ENCODE measurements around the gene PTPRC.

Gene PTPRC

GRCh38 chr1:198617406-198617805 lies 21.4 kb upstream of the PTPRC start:
- H3K9me3 ChIP-seq (ENCODE audit: control insufficient read depth, low read length) = no peaks in the 10 kb centered on the region
- no peaks in the 10 kb centered on the region for H3K27me3 ChIP-seq (ENCODE audit: control insufficient read depth in 1 of 2, insufficient read depth in 1 of 2, low read length in 2 of 2)
- H2BK15ac ChIP-seq (ENCODE audit: low read depth, poor library complexity, severe bottlenecking) = no peak overlapping the region
- H3K4me2 ChIP-seq (ENCODE audit: low read length, poor library complexity, severe bottlenecking) = no peak overlapping the region
- H3K4me1 ChIP-seq (ENCODE audit: control insufficient read depth, insufficient read depth, low read depth, low read length) = no peaks in the 10 kb centered on the region
- no peak overlapping the region for H3K27ac ChIP-seq (ENCODE audit: low read length, poor library complexity, severe bottlenecking)
- no peak overlapping the region for H4K8ac ChIP-seq (ENCODE audit: low read length)
- no peak overlapping the region for H4K91ac ChIP-seq (ENCODE audit: low read length)
- no peak overlapping the region for H3K18ac ChIP-seq (ENCODE audit: low read depth in 1 of 2, low read length in 2 of 2)
- no peak overlapping the region for H2BK120ac ChIP-seq (ENCODE audit: low read depth, low read length)
- no peak overlapping the region for H2AK5ac ChIP-seq (ENCODE audit: low read length, severe bottlenecking)
- H3K36me3 ChIP-seq (ENCODE audit: control insufficient read depth in 1 of 2, insufficient read depth in 2 of 2, low read depth in 1 of 2, low read length in 2 of 2) = no peaks in the 10 kb centered on the region
- no peak overlapping the region for H3K9ac ChIP-seq (ENCODE audit: low read length)
- H2BK5ac ChIP-seq (ENCODE audit: low read depth, low read length, poor library complexity, severe bottlenecking) = no peak overlapping the region
- no peak overlapping the region for H3K14ac ChIP-seq (ENCODE audit: low read length in 2 of 2)
- H2AFZ ChIP-seq (ENCODE audit: low read depth, low read length) = no peak overlapping the region
- H3K79me1 ChIP-seq (replicated peaks; ENCODE audit: low read length, poor library complexity, severe bottlenecking) = no peaks in the 10 kb centered on the region
- no peak overlapping the region for H2BK12ac ChIP-seq (ENCODE audit: low read length in 2 of 2)
- H3K4me3 ChIP-seq (ENCODE audit: insufficient read depth in 1 of 2, low read depth in 1 of 2, low read length in 2 of 2) = no peak overlapping the region
- no peak for DNase-seq
- H3K4ac ChIP-seq (ENCODE audit: low read depth in 1 of 2, low read length in 2 of 2) = no peak overlapping the region
- no peak overlapping the region for H3K23ac ChIP-seq (ENCODE audit: low read length in 2 of 2)

- Histone ChIP-seq H3K4me2 (ENCODE audit: low read length, poor library complexity, severe bottlenecking) (no peak overlapping the region), H2AFZ (ENCODE audit: low read depth, low read length) (no peak overlapping the region), H3K27me3 (ENCODE audit: control insufficient read depth in 1 of 2, insufficient read depth in 1 of 2, low read length in 2 of 2) (no peaks in the 10 kb centered on the region), H3K36me3 (ENCODE audit: control insufficient read depth in 1 of 2, insufficient read depth in 2 of 2, low read depth in 1 of 2, low read length in 2 of 2) (no peaks in the 10 kb centered on the region), H2BK15ac (ENCODE audit: low read depth, poor library complexity, severe bottlenecking) (no peak overlapping the region), H2BK5ac (ENCODE audit: low read depth, low read length, poor library complexity, severe bottlenecking) (no peak overlapping the region), H2BK12ac (ENCODE audit: low read length in 2 of 2) (no peak overlapping the region), H3K9ac (ENCODE audit: low read length) (no peak overlapping the region), H3K4me1 (ENCODE audit: control insufficient read depth, insufficient read depth, low read depth, low read length) (no peaks in the 10 kb centered on the region), H3K4ac (ENCODE audit: low read depth in 1 of 2, low read length in 2 of 2) (no peak overlapping the region), H4K8ac (ENCODE audit: low read length) (no peak overlapping the region), H3K79me1 (replicated peaks; ENCODE audit: low read length, poor library complexity, severe bottlenecking) (no peaks in the 10 kb centered on the region), H3K27ac (ENCODE audit: low read length, poor library complexity, severe bottlenecking) (no peak overlapping the region), H3K9me3 (ENCODE audit: control insufficient read depth, low read length) (no peaks in the 10 kb centered on the region), H3K14ac (ENCODE audit: low read length in 2 of 2) (no peak overlapping the region), H3K4me3 (ENCODE audit: insufficient read depth in 1 of 2, low read depth in 1 of 2, low read length in 2 of 2) (no peak overlapping the region), H3K23ac (ENCODE audit: low read length in 2 of 2) (no peak overlapping the region), H3K18ac (ENCODE audit: low read depth in 1 of 2, low read length in 2 of 2) (no peak overlapping the region), H4K91ac (ENCODE audit: low read length) (no peak overlapping the region), H2AK5ac (ENCODE audit: low read length, severe bottlenecking) (no peak overlapping the region), H2BK120ac (ENCODE audit: low read depth, low read length) (no peak overlapping the region)
- WGBS = 89% methylated on average over 5 of the region's 5 CpGs
- no peak for DNase-seq
Measured at GRCh38 chr1:198619375-198620140, 19.3 kb upstream of the PTPRC start.

GRCh38 chr1:198620218-198620617 lies 18.6 kb upstream of the PTPRC start:
- H2BK120ac ChIP-seq (ENCODE audit: low read depth, low read length) = no peak overlapping the region
- no peak overlapping the region for H3K27ac ChIP-seq (ENCODE audit: low read length, poor library complexity, severe bottlenecking)
- H2BK5ac ChIP-seq (ENCODE audit: low read depth, low read length, poor library complexity, severe bottlenecking) = no peak overlapping the region
- H3K9ac ChIP-seq (ENCODE audit: low read length) = no peak overlapping the region
- no peak overlapping the region for H3K23ac ChIP-seq (ENCODE audit: low read length in 2 of 2)
- H2AK5ac ChIP-seq (ENCODE audit: low read length, severe bottlenecking) = no peak overlapping the region
- DNase-seq = no peak
- H3K4me3 ChIP-seq (ENCODE audit: insufficient read depth in 1 of 2, low read depth in 1 of 2, low read length in 2 of 2) = no peak overlapping the region
- no peak overlapping the region for H3K14ac ChIP-seq (ENCODE audit: low read length in 2 of 2)
- no peaks in the 10 kb centered on the region for H3K4me1 ChIP-seq (ENCODE audit: control insufficient read depth, insufficient read depth, low read depth, low read length)
- H2AFZ ChIP-seq (ENCODE audit: low read depth, low read length) = no peak overlapping the region
- no peak overlapping the region for H2BK12ac ChIP-seq (ENCODE audit: low read length in 2 of 2)
- no peaks in the 10 kb centered on the region for H3K36me3 ChIP-seq (ENCODE audit: control insufficient read depth in 1 of 2, insufficient read depth in 2 of 2, low read depth in 1 of 2, low read length in 2 of 2)
- WGBS = no CpG with 5 or more reads among the region's 3 CpGs
- no peaks in the 10 kb centered on the region for H3K79me1 ChIP-seq (replicated peaks; ENCODE audit: low read length, poor library complexity, severe bottlenecking)
- H4K8ac ChIP-seq (ENCODE audit: low read length) = no peak overlapping the region
- no peaks in the 10 kb centered on the region for H3K27me3 ChIP-seq (ENCODE audit: control insufficient read depth in 1 of 2, insufficient read depth in 1 of 2, low read length in 2 of 2)
- H3K4me2 ChIP-seq (ENCODE audit: low read length, poor library complexity, severe bottlenecking) = no peak overlapping the region
- no peak overlapping the region for H3K4ac ChIP-seq (ENCODE audit: low read depth in 1 of 2, low read length in 2 of 2)
- no peaks in the 10 kb centered on the region for H3K9me3 ChIP-seq (ENCODE audit: control insufficient read depth, low read length)
- no peak overlapping the region for H4K91ac ChIP-seq (ENCODE audit: low read length)
- no peak overlapping the region for H2BK15ac ChIP-seq (ENCODE audit: low read depth, poor library complexity, severe bottlenecking)
- H3K18ac ChIP-seq (ENCODE audit: low read depth in 1 of 2, low read length in 2 of 2) = no peak overlapping the region

DNA sequence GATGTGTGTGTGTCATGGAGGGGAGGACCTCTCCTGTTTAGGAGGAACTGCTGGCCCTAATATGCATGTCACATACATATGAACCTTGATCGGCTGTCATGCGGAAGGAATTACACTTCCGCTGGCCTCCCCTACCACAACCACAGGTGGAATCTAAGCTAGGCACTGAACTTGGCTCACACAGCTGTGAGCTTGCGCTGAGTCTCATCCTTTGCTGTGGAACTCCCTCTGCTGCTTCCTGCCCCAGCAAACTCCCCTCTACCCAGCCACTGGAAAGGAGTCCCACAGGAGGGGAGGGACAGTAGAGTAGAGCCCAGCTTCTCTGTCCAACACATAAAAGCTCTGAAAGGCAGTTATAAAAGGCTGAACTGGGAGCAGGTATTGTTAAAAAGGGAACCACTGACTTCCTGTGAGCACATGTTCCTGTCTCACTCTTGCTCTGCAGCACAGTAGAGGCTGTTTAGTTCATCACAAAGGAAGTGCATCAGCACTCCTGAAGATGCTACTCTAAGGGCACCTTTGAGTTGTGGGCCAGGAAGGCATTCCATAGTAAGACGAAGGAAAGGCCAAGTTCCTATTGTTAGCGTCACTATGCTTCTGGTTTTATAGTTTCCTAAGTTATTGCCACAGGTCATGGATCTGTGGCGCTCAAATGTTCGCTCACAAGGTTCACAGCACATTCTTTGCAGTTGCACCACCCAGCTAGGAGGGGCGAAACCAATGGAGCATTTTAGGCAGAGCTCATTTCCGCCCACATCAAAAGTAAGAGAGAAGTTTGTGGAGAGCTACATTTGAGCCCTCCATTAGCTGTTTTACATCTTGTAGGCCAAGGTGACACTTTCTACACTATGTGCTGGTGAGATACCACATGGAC lies 17.7 kb upstream of the PTPRC start:
- H4K91ac ChIP-seq (ENCODE audit: low read length) = no peak overlapping the region
- H3K14ac ChIP-seq (ENCODE audit: low read length in 2 of 2) = no peak overlapping the region
- no peak overlapping the region for H3K18ac ChIP-seq (ENCODE audit: low read depth in 1 of 2, low read length in 2 of 2)
- no peaks in the 10 kb centered on the region for H3K4me1 ChIP-seq (ENCODE audit: control insufficient read depth, insufficient read depth, low read depth, low read length)
- no peak overlapping the region for H2BK15ac ChIP-seq (ENCODE audit: low read depth, poor library complexity, severe bottlenecking)
- H2BK120ac ChIP-seq (ENCODE audit: low read depth, low read length) = no peak overlapping the region
- no peak overlapping the region for H3K27ac ChIP-seq (ENCODE audit: low read length, poor library complexity, severe bottlenecking)
- no peak overlapping the region for H3K4me2 ChIP-seq (ENCODE audit: low read length, poor library complexity, severe bottlenecking)
- no peak overlapping the region for H3K23ac ChIP-seq (ENCODE audit: low read length in 2 of 2)
- no peak for DNase-seq
- H3K27me3 ChIP-seq (ENCODE audit: control insufficient read depth in 1 of 2, insufficient read depth in 1 of 2, low read length in 2 of 2) = no peaks in the 10 kb centered on the region
- 95% methylated on average over 9 of the region's 10 CpGs for WGBS
- no peak overlapping the region for H3K4me3 ChIP-seq (ENCODE audit: insufficient read depth in 1 of 2, low read depth in 1 of 2, low read length in 2 of 2)
- H2AFZ ChIP-seq (ENCODE audit: low read depth, low read length) = no peak overlapping the region
- H3K36me3 ChIP-seq (ENCODE audit: control insufficient read depth in 1 of 2, insufficient read depth in 2 of 2, low read depth in 1 of 2, low read length in 2 of 2) = no peaks in the 10 kb centered on the region
- no peak overlapping the region for H3K4ac ChIP-seq (ENCODE audit: low read depth in 1 of 2, low read length in 2 of 2)
- no peaks in the 10 kb centered on the region for H3K79me1 ChIP-seq (replicated peaks; ENCODE audit: low read length, poor library complexity, severe bottlenecking)
- H3K9ac ChIP-seq (ENCODE audit: low read length) = no peak overlapping the region
- H3K9me3 ChIP-seq (ENCODE audit: control insufficient read depth, low read length) = no peaks in the 10 kb centered on the region
- no peak overlapping the region for H2BK12ac ChIP-seq (ENCODE audit: low read length in 2 of 2)
- no peak overlapping the region for H2BK5ac ChIP-seq (ENCODE audit: low read depth, low read length, poor library complexity, severe bottlenecking)
- no peak overlapping the region for H4K8ac ChIP-seq (ENCODE audit: low read length)
- H2AK5ac ChIP-seq (ENCODE audit: low read length, severe bottlenecking) = no peak overlapping the region

Measured in mesenchymal stem cell (in vitro differentiated cells and primary cell).